Measurements from ENCODE around the gene EPB41L2. TPM values are rescaled to one million over a fixed set of nuclear protein-coding genes. Genes with fewer than 3 reads are reported as not detected.

EPB41L2 gene
- total RNA-seq, 1 donor from 2014 or later = 314 TPM

GRCh38 chr6:131059486-131059885 is 3.6 kb downstream of the EPB41L2 start:
- Mint-ChIP-seq H3K36me3 (ENCODE audit: low read depth, unreplicated experiment) (peaks cover 15% of the 10 kb centered on the region), H3K27me3 (ENCODE audit: unreplicated experiment) (peaks cover 8% of the 10 kb centered on the region), H3K9me3 (ENCODE audit: unreplicated experiment) (peaks cover 5% of the 10 kb centered on the region), H3K4me1 (ENCODE audit: unreplicated experiment) (peaks cover 28% of the 10 kb centered on the region), H3K27ac (ENCODE audit: unreplicated experiment) (no peak overlapping the region), H3K4me3 (ENCODE audit: unreplicated experiment) (no peak overlapping the region)
- DNase-seq (ENCODE audit: low spot score) = no peak
- TF ChIP-seq, protein P1, sequence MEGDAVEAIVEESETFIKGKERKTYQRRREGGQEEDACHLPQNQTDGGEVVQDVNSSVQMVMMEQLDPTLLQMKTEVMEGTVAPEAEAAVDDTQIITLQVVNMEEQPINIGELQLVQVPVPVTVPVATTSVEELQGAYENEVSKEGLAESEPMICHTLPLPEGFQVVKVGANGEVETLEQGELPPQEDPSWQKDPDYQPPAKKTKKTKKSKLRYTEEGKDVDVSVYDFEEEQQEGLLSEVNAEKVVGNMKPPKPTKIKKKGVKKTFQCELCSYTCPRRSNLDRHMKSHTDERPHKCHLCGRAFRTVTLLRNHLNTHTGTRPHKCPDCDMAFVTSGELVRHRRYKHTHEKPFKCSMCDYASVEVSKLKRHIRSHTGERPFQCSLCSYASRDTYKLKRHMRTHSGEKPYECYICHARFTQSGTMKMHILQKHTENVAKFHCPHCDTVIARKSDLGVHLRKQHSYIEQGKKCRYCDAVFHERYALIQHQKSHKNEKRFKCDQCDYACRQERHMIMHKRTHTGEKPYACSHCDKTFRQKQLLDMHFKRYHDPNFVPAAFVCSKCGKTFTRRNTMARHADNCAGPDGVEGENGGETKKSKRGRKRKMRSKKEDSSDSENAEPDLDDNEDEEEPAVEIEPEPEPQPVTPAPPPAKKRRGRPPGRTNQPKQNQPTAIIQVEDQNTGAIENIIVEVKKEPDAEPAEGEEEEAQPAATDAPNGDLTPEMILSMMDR (IDR thresholded peaks at IDR 0.05; ENCODE audit: unreplicated experiment) = no peak

DNA sequence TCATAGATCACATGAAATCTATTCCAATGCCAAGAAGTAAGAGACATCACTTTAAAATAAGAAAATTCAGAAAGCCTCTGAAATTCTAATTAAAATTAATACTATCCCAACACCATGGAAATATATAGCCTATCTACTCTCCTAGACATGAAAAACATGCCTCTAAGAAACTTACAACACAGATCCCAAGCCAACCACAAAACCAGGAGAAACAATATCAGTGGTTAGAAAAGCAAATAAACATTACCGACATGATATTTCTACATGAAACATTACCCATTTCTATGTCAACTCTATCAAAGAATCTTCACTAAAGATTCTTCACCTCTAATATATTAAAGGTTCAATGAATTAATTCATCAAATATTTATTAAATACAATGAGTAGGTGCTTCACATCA is 4.8 kb downstream of the EPB41L2 start:
- no peak for DNase-seq (ENCODE audit: low spot score)
- Mint-ChIP-seq H3K9me3 (ENCODE audit: unreplicated experiment) (peaks cover 12% of the 10 kb centered on the region), H3K4me3 (ENCODE audit: unreplicated experiment) (no peak overlapping the region), H3K36me3 (ENCODE audit: low read depth, unreplicated experiment) (peaks cover 20% of the 10 kb centered on the region), H3K4me1 (ENCODE audit: unreplicated experiment) (peaks cover 21% of the 10 kb centered on the region), H3K27ac (ENCODE audit: unreplicated experiment) (no peak overlapping the region), H3K27me3 (ENCODE audit: unreplicated experiment) (peaks cover 8% of the 10 kb centered on the region)
- TF ChIP-seq, protein P1 (IDR thresholded peaks at IDR 0.05; ENCODE audit: unreplicated experiment) = no peak

DNA sequence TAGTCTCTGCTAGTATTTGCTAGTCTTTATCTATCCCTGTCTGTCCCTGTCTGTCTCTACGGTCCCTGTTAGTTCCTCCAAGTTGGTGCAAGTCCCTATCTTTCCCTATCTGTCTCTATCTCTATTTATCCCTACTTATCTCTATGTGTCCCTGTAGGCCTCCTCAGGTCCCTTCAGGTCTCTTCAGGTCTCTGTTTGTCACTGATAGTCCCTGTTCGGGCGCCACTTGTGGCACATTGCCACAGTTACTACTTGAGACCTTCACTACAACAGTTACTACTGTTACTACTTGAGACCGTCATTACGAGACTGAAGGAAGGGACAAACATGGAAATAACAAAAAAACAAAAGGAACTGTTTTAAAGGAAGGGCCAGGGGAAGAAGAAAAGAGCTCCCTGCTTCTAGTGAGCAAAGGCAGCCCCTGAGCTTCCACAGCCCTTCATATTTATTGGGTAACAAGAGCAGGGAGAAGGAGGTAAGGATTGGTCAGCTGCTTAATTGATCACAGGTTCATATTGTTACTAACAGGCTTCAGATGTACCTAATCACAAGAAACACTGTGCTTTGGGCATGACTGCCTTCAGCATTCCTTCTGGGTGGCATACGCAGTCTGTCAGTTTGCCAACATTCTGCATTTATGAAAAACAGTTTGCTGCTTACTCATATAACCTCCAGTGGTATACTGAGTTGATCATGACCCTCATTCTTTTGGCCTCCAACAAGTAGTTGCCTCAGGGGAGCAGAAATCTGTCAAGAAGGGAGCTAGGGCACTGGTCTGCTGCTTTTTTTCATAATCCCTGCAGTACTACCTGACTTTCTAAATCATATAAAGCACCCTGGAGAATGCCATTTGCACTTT is 8.4 kb downstream of the EPB41L2 start:
- H3K27me3 Mint-ChIP-seq (ENCODE audit: unreplicated experiment) = peaks cover 7% of the 10 kb centered on the region
- H3K4me1 Mint-ChIP-seq (ENCODE audit: unreplicated experiment) = peaks cover 13% of the 10 kb centered on the region
- peaks cover 12% of the 10 kb centered on the region for H3K9me3 Mint-ChIP-seq (ENCODE audit: unreplicated experiment)
- peak overlapping the region; percentile 85 for H3K4me3 Mint-ChIP-seq (ENCODE audit: unreplicated experiment)
- TF ChIP-seq, protein P1 (IDR thresholded peaks at IDR 0.05; ENCODE audit: unreplicated experiment) = no peak
- peaks cover 23% of the 10 kb centered on the region for H3K36me3 Mint-ChIP-seq (ENCODE audit: low read depth, unreplicated experiment)
- H3K27ac Mint-ChIP-seq (ENCODE audit: unreplicated experiment) = no peak overlapping the region
- DNase-seq (ENCODE audit: low spot score) = no peak

DNA sequence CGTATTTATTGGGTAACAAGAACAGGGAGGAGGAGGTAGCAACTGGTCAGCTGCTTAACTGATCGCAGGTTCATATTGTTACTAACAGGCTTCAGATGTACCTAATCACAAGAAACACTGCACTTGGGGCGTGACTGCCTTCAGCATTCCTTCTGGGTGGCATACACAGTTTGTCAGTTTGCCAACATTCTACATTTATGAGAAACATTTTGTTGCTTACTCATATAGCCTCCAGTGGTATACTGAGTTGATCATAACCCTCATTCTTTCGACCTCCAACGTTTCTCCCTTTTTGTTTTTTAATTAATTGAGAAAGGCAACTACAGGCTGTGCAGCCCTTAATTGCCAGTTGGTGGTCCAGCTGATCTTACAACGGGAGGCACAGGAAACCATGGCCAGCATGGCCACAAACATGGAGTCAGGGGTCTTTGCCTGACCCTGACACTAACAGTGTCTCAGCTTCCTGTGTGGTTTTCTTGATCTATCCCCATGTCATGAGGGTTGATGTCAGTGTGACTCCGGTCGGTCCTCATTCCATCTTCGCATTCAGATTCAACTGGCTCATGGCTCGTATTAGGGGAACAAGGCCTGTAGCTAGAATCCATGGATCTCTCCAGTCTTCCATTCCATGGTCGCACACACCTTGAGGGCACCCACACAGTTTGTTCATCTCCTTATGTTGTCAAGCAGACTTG is 9.4 kb downstream of the EPB41L2 start:
- peaks cover 8% of the 10 kb centered on the region for H3K4me1 Mint-ChIP-seq (ENCODE audit: unreplicated experiment)
- H3K4me3 Mint-ChIP-seq (ENCODE audit: unreplicated experiment) = peak overlapping the region; percentile 85

More for the DNA sequence above, 9.4 kb downstream of the EPB41L2 start:
- TF ChIP-seq, protein P1 (IDR thresholded peaks at IDR 0.05; ENCODE audit: unreplicated experiment) = no peak
- Mint-ChIP-seq H3K27me3 (ENCODE audit: unreplicated experiment) (peaks cover 7% of the 10 kb centered on the region), H3K9me3 (ENCODE audit: unreplicated experiment) (peaks cover 12% of the 10 kb centered on the region), H3K36me3 (ENCODE audit: low read depth, unreplicated experiment) (peaks cover 23% of the 10 kb centered on the region), H3K27ac (ENCODE audit: unreplicated experiment) (no peak overlapping the region)
- no peak for DNase-seq (ENCODE audit: low spot score)

All from endothelial cell (in vitro differentiated cells).